PC-9 (cell line): ENCODE measurements around the gene DTYMK. TPM values are rescaled to one million over a fixed set of nuclear protein-coding genes. Genes with fewer than 3 reads are reported as not detected.

Experiments used
- BruUV-seq: library from RNA; stranded (reverse); fragments of 400-500 nt; replicated peaks from 2 replicates; lab custom pipeline; 2021; lab: Mats Ljungman, UMichigan
- CTCF ChIA-PET: fragments of 300-600 bp; sonication (Branson Sonifier 250); formaldehyde crosslinking; loops from one replicate; lab custom pipeline; 2022; ENCODE audit warnings: antibody characterized with exemption; lab: Charles Lee
- POLR2A ChIA-PET: fragments of 300-600 bp; sonication (Branson Sonifier 250); formaldehyde crosslinking; loops from one replicate; lab custom pipeline; 2022; ENCODE audit warnings: antibody characterized with exemption; ENCODE audit not compliant: unreplicated experiment; lab: Charles Lee
- DNase-seq, 2 experiments: peaks; one replicate each; pipeline versions ENCODE4 v3.0.0 to v3.0.0-alpha.2; 2015 to 2022; ENCODE audit warnings: mixed read lengths in 1 of 2
- H2AFZ ChIP-seq: fragments of 200-600 bp; sonication (generic); 2 replicates; pipeline ENCODE4 v1.8.1; 2017; ENCODE audit warnings: antibody characterized with exemption
- H3F3A ChIP-seq: fragments of 200-600 bp; sonication (generic); 2 replicates; pipeline ENCODE4 v1.8.1; 2017; ENCODE audit warnings: antibody characterized with exemption, mild to moderate bottlenecking, low read depth; ENCODE audit not compliant: insufficient read depth
- H3K27ac ChIP-seq: fragments of 200-600 bp; sonication (generic); 2 replicates; pipeline ENCODE4 v1.6.1; 2016; ENCODE audit warnings: mixed run types
- H3K27me3 ChIP-seq: fragments of 200-600 bp; sonication (generic); 2 replicates; pipeline ENCODE4 v1.6.1; 2016; ENCODE audit warnings: low read depth, mixed run types; ENCODE audit not compliant: insufficient read depth
- H3K36me3 ChIP-seq: fragments of 200-600 bp; sonication (generic); 2 replicates; pipeline ENCODE4 v1.6.1; 2016; ENCODE audit warnings: low read depth, mixed run types
- H3K4me1 ChIP-seq: fragments of 200-600 bp; sonication (generic); replicated peaks from 2 replicates; pipeline ENCODE4 v1.6.1; 2016; ENCODE audit warnings: mixed run types; ENCODE audit not compliant: insufficient read depth
- H3K4me2 ChIP-seq: fragments of 200-600 bp; sonication (generic); 2 replicates; pipeline ENCODE4 v1.6.1; 2017; ENCODE audit warnings: mixed run types
- H3K4me3 ChIP-seq: fragments of 200-600 bp; sonication (generic); 2 replicates; pipeline ENCODE4 v1.6.1; 2016; ENCODE audit warnings: mixed run types
- H3K79me2 ChIP-seq: fragments of 200-600 bp; sonication (generic); 2 replicates; pipeline ENCODE4 v1.6.1; 2017; ENCODE audit warnings: low read depth, mixed run types
- H3K9me2 ChIP-seq: fragments of 200-600 bp; sonication (generic); 2 replicates; pipeline ENCODE4 v1.8.1; 2017; ENCODE audit warnings: mild to moderate bottlenecking; ENCODE audit not compliant: insufficient read depth
- H3K9me3 ChIP-seq: fragments of 200-600 bp; sonication (generic); 2 replicates; pipeline ENCODE4 v1.8.1; 2016; ENCODE audit warnings: low read depth; ENCODE audit not compliant: insufficient read depth
- H4K20me1 ChIP-seq: fragments of 200-600 bp; sonication (generic); 2 replicates; pipeline ENCODE4 v1.8.1; 2017; ENCODE audit not compliant: insufficient read depth
- CTCF ChIP-seq: fragments of 200-600 bp; sonication (generic); conservative IDR thresholded peaks from 2 replicates; pipeline ENCODE4 v1.6.1; 2017; ENCODE audit warnings: mixed run types, antibody characterized with exemption, mild to moderate bottlenecking, moderate library complexity
- EZH2 ChIP-seq: fragments of 200-600 bp; sonication (generic); IDR thresholded peaks from 2 replicates; pipeline ENCODE4 v1.8.0; 2017; ENCODE audit warnings: antibody characterized with exemption, low read depth
- intact Hi-C: fragments of 100-400 bp; cut with micrococcal nuclease; formaldehyde crosslinking; loops from one replicate; pipeline ENCODE4 v1.10.0; 2022; ENCODE audit not compliant: unreplicated experiment
- total RNA-seq: library from RNA; stranded (reverse); gene quantifications from 2 replicates; pipeline ENCODE4 v1.2.3, GENCODE V29; 2021

DTYMK gene
- total RNA-seq, 1 experiment from 2014 or later = 183 TPM

DNA sequence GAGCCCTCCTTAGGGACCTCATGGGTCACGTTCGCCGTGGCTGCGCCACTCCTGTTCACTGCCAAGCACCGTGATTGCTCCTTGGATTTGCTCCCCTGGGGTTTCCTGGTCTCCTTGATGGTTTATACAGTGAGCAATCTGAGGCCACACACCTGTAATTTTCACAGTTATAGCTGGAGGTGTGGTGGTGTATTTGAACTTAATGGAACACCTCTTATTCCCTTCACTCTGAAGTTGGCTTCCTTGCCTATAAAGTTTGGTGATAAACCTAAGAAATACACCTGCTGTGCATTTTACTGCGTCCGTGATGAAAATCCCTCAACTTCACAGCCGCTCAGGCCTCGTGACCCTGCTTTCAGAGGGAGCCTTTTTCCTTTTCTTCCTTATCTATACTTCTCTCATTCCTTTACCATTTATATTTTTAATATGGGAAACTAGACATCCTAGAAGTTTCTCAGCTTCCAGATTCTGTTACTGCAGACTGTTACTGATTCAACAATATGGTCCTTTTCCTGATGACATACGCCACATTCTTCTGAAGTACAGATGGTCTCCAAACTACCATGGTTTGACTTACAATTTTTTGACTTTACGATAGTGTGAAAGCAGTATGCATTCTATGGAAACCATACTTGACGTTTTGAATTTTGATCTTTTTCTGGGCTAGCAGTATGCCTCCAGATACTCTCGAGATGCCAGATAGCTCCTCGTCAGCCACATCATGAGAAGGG is 40.5 kb downstream of the DTYMK start:
- H3K27ac ChIP-seq = no peak overlapping the region
- no peak for DNase-seq
- 0 out of 2 replicates have a peak, but pooled peaks cover under 1% of the 10 kb centered on the region for H3K36me3 ChIP-seq
- peaks cover 77% of the 10 kb centered on the region for H4K20me1 ChIP-seq
- TF ChIP-seq CTCF = no peak
- no peak for TF ChIP-seq EZH2
- no peaks in the 10 kb centered on the region for H3K4me1 ChIP-seq
- peaks cover 86% of the 10 kb centered on the region for H3K79me2 ChIP-seq
- H3K9me3 ChIP-seq = no peaks in the 10 kb centered on the region
- ChIA-PET POLR2A (no interaction called here), CTCF (no interaction called here)
- no TSS peak for BruUV-seq
- H2AFZ ChIP-seq = no peak overlapping the region
- H3K9me2 ChIP-seq = no peaks in the 10 kb centered on the region
- H3K4me2 ChIP-seq = no peak overlapping the region
- no peak overlapping the region for H3K4me3 ChIP-seq
- H3F3A ChIP-seq = peaks cover 4% of the 10 kb centered on the region; the same call in 1 of the 2 replicates
- H3K27me3 ChIP-seq = no peaks in the 10 kb centered on the region
- intact Hi-C loops = no loop called here

- no peaks in the 10 kb centered on the region for H3K4me1 ChIP-seq
- peaks cover 91% of the 10 kb centered on the region for H3K79me2 ChIP-seq
- no peaks in the 10 kb centered on the region for H3K9me2 ChIP-seq
- no peak overlapping the region for H3K4me2 ChIP-seq
- no peaks in the 10 kb centered on the region for H3K27me3 ChIP-seq
- H4K20me1 ChIP-seq = peaks cover 80% of the 10 kb centered on the region
- intact Hi-C loops = no loop called here
- TF ChIP-seq CTCF (no peak), EZH2 (no peak)
- no peaks in the 10 kb centered on the region for H3K9me3 ChIP-seq
- H3K4me3 ChIP-seq = no peak overlapping the region
- no peak overlapping the region for H2AFZ ChIP-seq
- H3F3A ChIP-seq = no peaks in the 10 kb centered on the region
- no TSS peak for BruUV-seq
- no peak overlapping the region for H3K27ac ChIP-seq
- POLR2A ChIA-PET = no interaction called here
- no peak for DNase-seq
- H3K36me3 ChIP-seq = no peaks in the 10 kb centered on the region
- CTCF ChIA-PET = no interaction called here
Observed at GRCh38 chr2:241645056-241645914, 41.3 kb downstream of the DTYMK start.

- H3K4me1 ChIP-seq = peaks cover 12% of the 10 kb centered on the region
- H2AFZ ChIP-seq = no peak overlapping the region
- H3K9me2 ChIP-seq = no peaks in the 10 kb centered on the region
- DNase-seq = no peak
- H3K4me3 ChIP-seq = no peak overlapping the region
- no TSS peak for BruUV-seq
- no peaks in the 10 kb centered on the region for H3K9me3 ChIP-seq
- ChIA-PET POLR2A (no interaction called here), CTCF (interaction anchor here (0.7 to 1.2 kb wide), 2 partner anchors 61 to 343 kb away, joined by 3 read pairs; no protein-coding TSS in a partner anchor)
- TF ChIP-seq EZH2 (no peak), CTCF (no peak)
- peaks cover 66% of the 10 kb centered on the region for H4K20me1 ChIP-seq
- H3K27me3 ChIP-seq = no peaks in the 10 kb centered on the region
- intact Hi-C loops = no loop called here
- H3F3A ChIP-seq = no peaks in the 10 kb centered on the region
- peaks cover 87% of the 10 kb centered on the region for H3K79me2 ChIP-seq
- no peak overlapping the region for H3K27ac ChIP-seq
- no peak overlapping the region for H3K4me2 ChIP-seq
- no peaks in the 10 kb centered on the region for H3K36me3 ChIP-seq
Observed at GRCh38 chr2:241641631-241642030, 45.0 kb downstream of the DTYMK start.
